Kidney (tissue), 14 donors: ENCODE results near the gene NSUN7. TPM values are rescaled to one million over a fixed set of nuclear protein-coding genes. Genes with fewer than 3 reads are reported as not detected.

Source experiments
- DNase-seq, 5 donors: peaks; one replicate each; pipeline ENCODE4 v3.0.0-alpha.2; 2013 to 2020
- FAIRE-seq: peaks from 2 replicates; lab custom pipeline; 2012; peaks lifted over from hg19 to GRCh38; lab: Jason Lieb, UNC
- H3K27ac ChIP-seq, 2 donors: one replicate each; pipeline ENCODE4 v1.7.0; 2013; ENCODE audit warnings: low read depth in 2 of 2, low read length in 2 of 2, inconsistent platforms in 1 of 2
- H3K27me3 ChIP-seq: one replicate; pipeline ENCODE4 v1.7.1; 2013; ENCODE audit warnings: low read length, inconsistent platforms; ENCODE audit not compliant: control insufficient read depth, insufficient read depth
- H3K36me3 ChIP-seq, 3 donors: one replicate each; pipeline versions ENCODE4 v1.7.0 to v1.7.1; 2013; ENCODE audit warnings: low read length in 3 of 3, control low read depth in 1 of 3, inconsistent platforms in 1 of 3; ENCODE audit not compliant: insufficient read depth in 3 of 3, control insufficient read depth in 2 of 3
- H3K4me1 ChIP-seq, 3 donors: one replicate each; pipeline versions ENCODE4 v1.7.0 to v1.7.1; 2013; ENCODE audit warnings: low read length in 3 of 3, inconsistent platforms in 1 of 3, low read depth in 1 of 3; ENCODE audit not compliant: control insufficient read depth in 2 of 3, insufficient read depth in 2 of 3
- H3K4me3 ChIP-seq, 3 donors: one replicate each; pipeline versions ENCODE4 v1.7.0 to v1.8.1; 2013; ENCODE audit warnings: low read length in 3 of 3, control low read depth in 1 of 3, inconsistent platforms in 1 of 3
- H3K9ac ChIP-seq, 3 donors: one replicate each; pipeline versions ENCODE4 v1.7.0 to v1.7.1; 2013; ENCODE audit warnings: low read length in 3 of 3, control low read depth in 1 of 3, inconsistent platforms in 1 of 3
- H3K9me3 ChIP-seq, 3 donors: one replicate each; pipeline versions ENCODE4 v1.7.0 to v1.7.1; 2013; ENCODE audit warnings: low read length in 3 of 3, control low read depth in 1 of 3, inconsistent platforms in 1 of 3; ENCODE audit not compliant: control insufficient read depth in 2 of 3, insufficient read depth in 1 of 3
- CTCF ChIP-seq: IDR thresholded peaks from 3 replicates; pipeline ENCODE4 v1.5.1; 2012; ENCODE audit warnings: mild to moderate bottlenecking, moderate library complexity, borderline replicate concordance; ENCODE audit not compliant: insufficient read depth; ENCODE audit errors: extremely low read depth
- intact Hi-C: fragments of 100-400 bp; cut with DNase I; formaldehyde crosslinking; loops from one replicate; pipeline ENCODE4 v1.11.1; 2022
- polyA plus RNA-seq: library from polyadenylated mRNA; stranded (reverse); fragments of 350-450 nt; fragmentation: Illumina TruSeq; extraction: RNeasy Lipid Tissue Mini Kit (QIAGEN cat#74804); gene quantifications from one replicate; pipeline ENCODE4 v1.2.3, GENCODE V29; 2014; ENCODE audit warnings: low read depth, low replicate concordance; ENCODE audit not compliant: insufficient read depth
- total RNA-seq: library from RNA; stranded (reverse); fragmentation: NEBNext Ultra II Directional; extraction: Animal tissue kit (Norgen Biotek cat#: 25700); gene quantifications from one replicate; pipeline ENCODE4 v1.2.1, GENCODE V29; 2021
- donor health status: control.
- donor health status: control.
- donor health status: control.
- donor health status: control.
- donor health status: control.
- donor health status: DM: yes; HTN: yes; CAD: no.
- donor health status: Normal renal cell carcinoma (clear cell type).

The NSUN7 gene
- total and polyA plus RNA-seq, 2 donors from 2014 or later = 4.1 to 7.6 TPM

DNA sequence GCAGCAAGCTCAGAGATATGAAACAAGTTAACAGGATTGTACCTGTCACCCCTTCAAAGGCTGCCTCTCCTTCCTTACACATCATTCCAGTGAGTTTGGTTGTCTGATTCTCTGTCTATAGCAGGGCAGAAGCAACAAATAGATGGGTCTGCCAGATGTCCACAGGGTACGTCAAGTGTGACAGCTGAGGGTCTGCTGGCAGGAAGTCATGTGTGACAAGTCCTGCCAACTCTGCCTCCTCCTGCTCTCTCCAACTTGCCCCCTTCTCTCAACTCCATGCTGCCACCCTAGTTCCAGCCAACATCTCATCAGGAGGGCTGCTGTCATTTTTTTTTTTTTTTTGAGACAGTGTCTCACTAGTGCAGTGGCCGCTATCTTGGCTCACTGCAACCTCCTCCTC lies 109.2 kb downstream of the NSUN7 start:
- H3K9ac ChIP-seq = no peak overlapping the region
- DNase-seq = no peak
- no peak overlapping the region for H3K4me3 ChIP-seq
- H3K9me3 ChIP-seq = no peaks in the 10 kb centered on the region
- no peak overlapping the region for H3K27ac ChIP-seq
- intact Hi-C loops = no loop called here
- H3K4me1 ChIP-seq = peaks cover 0 to 5% (median 0%) of the 10 kb centered on the region in 3 donors
- no peaks in the 10 kb centered on the region for H3K27me3 ChIP-seq
- no peak for TF ChIP-seq CTCF
- H3K36me3 ChIP-seq = no peaks in the 10 kb centered on the region
- FAIRE-seq = no peak

Other genes with a start within 250 kb of the NSUN7 start
- 124 TPM for gene RBM47, start 120.1 kb upstream of the NSUN7 start, total RNA-seq
- 61.5 TPM for gene RBM47, start 120.1 kb upstream of the NSUN7 start, polyA plus RNA-seq